MM.1S (cell line): ENCODE results near the gene DCXR.

Experiments
- DNase-seq: peaks from one replicate; pipeline ENCODE4 v3.0.0-alpha.2; 2015
- H2AFZ ChIP-seq: fragments of 300-600 bp; sonication (generic); 2 replicates; pipeline ENCODE4 v1.6.0; 2016; ENCODE audit warnings: antibody characterized with exemption, low read length
- H3F3A ChIP-seq: fragments of 300-600 bp; sonication (generic); 2 replicates; pipeline ENCODE4 v1.6.1; 2016; ENCODE audit warnings: mild to moderate bottlenecking, antibody characterized with exemption, low read length, moderate library complexity, mixed read lengths; ENCODE audit not compliant: insufficient read depth
- H3K27ac ChIP-seq: fragments of 300-600 bp; sonication (generic); 2 replicates; pipeline ENCODE4 v1.5.1; 2016; ENCODE audit warnings: mild to moderate bottlenecking, low read length
- H3K27me3 ChIP-seq: fragments of 300-600 bp; sonication (generic); replicated peaks from 2 replicates; pipeline ENCODE4 v1.6.0; 2016; ENCODE audit warnings: low read length; ENCODE audit not compliant: insufficient read depth
- H3K36me3 ChIP-seq: fragments of 300-600 bp; sonication (generic); replicated peaks from 2 replicates; pipeline ENCODE4 v1.6.1; 2016; ENCODE audit warnings: mild to moderate bottlenecking, low read length, mixed read lengths; ENCODE audit not compliant: insufficient read depth
- H3K4me1 ChIP-seq: fragments of 300-600 bp; sonication (generic); 2 replicates; pipeline ENCODE4 v1.6.1; 2016; ENCODE audit warnings: low read length, mixed read lengths
- H3K4me2 ChIP-seq: fragments of 300-600 bp; sonication (generic); 2 replicates; pipeline ENCODE4 v1.6.0; 2016; ENCODE audit warnings: low read depth, low read length
- H3K4me3 ChIP-seq: fragments of 300-600 bp; sonication (generic); 2 replicates; pipeline ENCODE4 v1.5.1; 2016; ENCODE audit warnings: low read length, mixed read lengths
- H3K79me2 ChIP-seq: fragments of 300-600 bp; sonication (generic); 2 replicates; pipeline ENCODE4 v1.6.1; 2016; ENCODE audit warnings: mixed run types, low read length, mixed read lengths
- H3K9ac ChIP-seq: fragments of 300-600 bp; sonication (generic); 2 replicates; pipeline ENCODE4 v1.6.1; 2016; ENCODE audit warnings: low read length, mixed read lengths
- H3K9me2 ChIP-seq: fragments of 300-600 bp; sonication (generic); replicated peaks from 2 replicates; pipeline ENCODE4 v1.6.1; 2016; ENCODE audit warnings: mild to moderate bottlenecking, low read length, mixed read lengths; ENCODE audit not compliant: insufficient read depth
- H3K9me3 ChIP-seq: fragments of 300-600 bp; sonication (generic); replicated peaks from 2 replicates; pipeline ENCODE4 v1.6.1; 2016; ENCODE audit warnings: mild to moderate bottlenecking, low read length, mixed read lengths; ENCODE audit not compliant: insufficient read depth
- H4K20me1 ChIP-seq: fragments of 300-600 bp; sonication (generic); 2 replicates; pipeline ENCODE4 v1.6.1; 2016; ENCODE audit warnings: mild to moderate bottlenecking, low read length, moderate library complexity, mixed read lengths; ENCODE audit not compliant: insufficient read depth
- EZH2 ChIP-seq: fragments of 300-600 bp; sonication (generic); optimal IDR thresholded peaks from 2 replicates; pipeline ENCODE3; 2017; ENCODE audit warnings: low read depth, mild to moderate bottlenecking, antibody characterized with exemption, low read length, mixed read lengths
- EZH2phosphoT487 ChIP-seq: fragments of 300-600 bp; sonication (generic); IDR thresholded peaks from 2 replicates; pipeline ENCODE4 v1.6.1; 2018; ENCODE audit warnings: antibody characterized with exemption, low read length
- TF ChIP-seq, protein P1 (sequence below): fragments of 300-600 bp; sonication (generic); IDR thresholded peaks from 2 replicates; pipeline ENCODE4 v1.5.1; 2016; ENCODE audit warnings: antibody characterized with exemption, low read length, mixed read lengths

Gene DCXR

DNA sequence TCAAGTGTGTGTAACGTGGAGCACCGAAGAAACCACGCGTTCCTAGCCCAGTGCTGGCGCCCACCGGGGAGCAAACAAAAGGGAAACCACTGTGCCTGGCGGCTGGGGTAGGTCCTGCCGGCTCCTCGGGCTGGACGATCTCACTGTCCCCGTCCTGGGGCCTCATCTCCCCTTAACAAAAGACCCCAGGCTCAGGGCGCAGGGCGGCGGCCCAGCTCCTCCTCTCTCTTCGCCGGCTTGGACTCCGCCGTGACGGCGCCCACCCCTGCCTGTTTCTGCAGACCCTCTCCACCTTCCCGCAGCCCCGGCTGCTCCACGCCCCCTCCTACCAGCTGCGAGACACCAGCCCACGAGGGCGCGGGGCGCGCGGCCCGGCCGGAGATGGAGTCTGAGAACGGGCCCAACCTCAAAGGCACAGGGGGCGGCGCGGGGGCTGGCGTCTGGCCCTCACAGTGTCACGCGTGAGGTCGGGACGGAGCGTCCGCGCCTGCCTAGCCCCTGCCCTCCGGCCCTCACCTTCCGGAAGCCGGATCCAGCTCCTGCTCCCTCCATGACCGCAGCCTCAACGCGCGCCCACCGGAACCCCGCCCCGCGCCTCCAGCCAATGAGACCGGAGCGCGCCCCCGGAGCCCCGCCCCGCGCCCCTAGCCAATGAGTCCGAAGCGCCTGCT, 15.1 kb downstream of the DCXR start, which contains the start of gene CENPX:
Gene CENPX (minus strand): TSS at position 569 of the 671 bp plus-strand sequence. CDS start 17 bp downstream, at position 552.
- DNase-seq: no peak
- Histone ChIP-seq H3K79me2 (peaks cover 39% of the 10 kb centered on the region), H3K27me3 (no peaks in the 10 kb centered on the region), H3K9ac (peak within 1 kb of the TSS; percentile 92), H3K4me1 (peaks cover 9% of the 10 kb centered on the region), H3K9me2 (no peaks in the 10 kb centered on the region), H3F3A (peaks cover 13% of the 10 kb centered on the region), H3K36me3 (no peaks in the 10 kb centered on the region), H3K4me2 (peak within 1 kb of the TSS; percentile 98), H3K4me3 (peak within 1 kb of the TSS; percentile 100), H4K20me1 (no peaks in the 10 kb centered on the region), H3K27ac (peak within 1 kb of the TSS; percentile 27; the same call in 1 of the 2 replicates), H2AFZ (peak within 1 kb of the TSS; percentile 93), H3K9me3 (no peaks in the 10 kb centered on the region)
- TF ChIP-seq EZH2phosphoT487: no peak
- no peak for TF ChIP-seq EZH2
- TF ChIP-seq, protein P1, sequence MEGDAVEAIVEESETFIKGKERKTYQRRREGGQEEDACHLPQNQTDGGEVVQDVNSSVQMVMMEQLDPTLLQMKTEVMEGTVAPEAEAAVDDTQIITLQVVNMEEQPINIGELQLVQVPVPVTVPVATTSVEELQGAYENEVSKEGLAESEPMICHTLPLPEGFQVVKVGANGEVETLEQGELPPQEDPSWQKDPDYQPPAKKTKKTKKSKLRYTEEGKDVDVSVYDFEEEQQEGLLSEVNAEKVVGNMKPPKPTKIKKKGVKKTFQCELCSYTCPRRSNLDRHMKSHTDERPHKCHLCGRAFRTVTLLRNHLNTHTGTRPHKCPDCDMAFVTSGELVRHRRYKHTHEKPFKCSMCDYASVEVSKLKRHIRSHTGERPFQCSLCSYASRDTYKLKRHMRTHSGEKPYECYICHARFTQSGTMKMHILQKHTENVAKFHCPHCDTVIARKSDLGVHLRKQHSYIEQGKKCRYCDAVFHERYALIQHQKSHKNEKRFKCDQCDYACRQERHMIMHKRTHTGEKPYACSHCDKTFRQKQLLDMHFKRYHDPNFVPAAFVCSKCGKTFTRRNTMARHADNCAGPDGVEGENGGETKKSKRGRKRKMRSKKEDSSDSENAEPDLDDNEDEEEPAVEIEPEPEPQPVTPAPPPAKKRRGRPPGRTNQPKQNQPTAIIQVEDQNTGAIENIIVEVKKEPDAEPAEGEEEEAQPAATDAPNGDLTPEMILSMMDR: no peak

GRCh38 chr17:82021900-82022309, 15.6 kb downstream of the DCXR start:
- DNase-seq: no peak
- Histone ChIP-seq H3K4me2 (peak overlapping the region; percentile 98), H3K9ac (peak overlapping the region; percentile 92), H3K9me2 (no peaks in the 10 kb centered on the region), H2AFZ (peak overlapping the region; percentile 93; the same call in 1 of the 2 replicates), H3K9me3 (no peaks in the 10 kb centered on the region), H4K20me1 (no peaks in the 10 kb centered on the region), H3K27me3 (no peaks in the 10 kb centered on the region), H3K4me3 (peak overlapping the region; percentile 100), H3K4me1 (peaks cover 9% of the 10 kb centered on the region), H3K36me3 (no peaks in the 10 kb centered on the region), H3K79me2 (peaks cover 39% of the 10 kb centered on the region), H3K27ac (peak overlapping the region; percentile 4; the same call in 1 of the 2 replicates), H3F3A (peaks cover 13% of the 10 kb centered on the region)
- TF ChIP-seq, protein P1: no peak
- TF ChIP-seq EZH2 (no peak), EZH2phosphoT487 (no peak)

DNA sequence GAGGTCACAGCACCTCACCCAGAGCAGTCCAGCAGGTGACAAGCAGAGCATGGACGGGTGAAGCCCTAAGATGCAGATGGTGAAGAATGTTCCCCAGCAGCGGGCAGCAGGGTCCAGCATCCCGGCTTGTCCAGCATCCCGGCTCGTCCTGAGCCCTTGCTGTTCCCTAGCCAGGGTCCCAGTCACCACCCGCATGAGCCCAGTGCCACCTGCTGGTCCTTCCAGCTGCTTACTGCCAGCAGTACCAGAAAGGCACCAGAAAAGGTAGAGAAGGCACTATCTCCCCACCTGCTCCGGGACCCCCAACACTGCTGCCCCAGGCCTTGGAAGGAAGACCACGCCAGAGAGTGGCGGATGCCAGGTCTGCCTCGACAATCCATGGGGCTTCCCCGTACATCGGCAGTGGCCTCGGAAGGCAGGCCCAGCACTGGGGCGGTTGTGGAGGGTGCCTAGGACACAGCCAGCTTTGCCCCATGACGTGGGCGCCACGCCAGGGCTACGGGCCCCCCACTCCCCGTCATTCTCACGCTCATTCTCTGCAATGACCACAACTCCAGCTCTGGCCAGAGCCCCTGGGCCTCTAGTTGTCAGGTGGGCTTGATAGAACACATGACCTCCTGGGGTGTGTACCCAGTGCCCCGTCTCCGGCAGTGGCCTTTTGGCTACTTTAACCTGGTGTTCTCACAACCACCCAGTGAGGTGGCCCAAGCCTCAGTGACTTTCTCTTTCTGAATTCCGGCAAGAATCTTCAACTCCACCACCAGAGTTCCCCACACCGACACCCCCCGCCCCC, 16.2 kb downstream of the DCXR start:
- TF ChIP-seq, protein P1: peak; percentile 72
- no peak for TF ChIP-seq EZH2
- H3K4me2 ChIP-seq: peak overlapping the region; percentile 98
- H3K9ac ChIP-seq: peak overlapping the region; percentile 92; the same call in 1 of the 2 replicates
- H3K36me3 ChIP-seq: no peaks in the 10 kb centered on the region
- peaks cover 9% of the 10 kb centered on the region for H3K4me1 ChIP-seq
- no peaks in the 10 kb centered on the region for H3K9me3 ChIP-seq
- H4K20me1 ChIP-seq: no peaks in the 10 kb centered on the region
- peaks cover 13% of the 10 kb centered on the region for H3F3A ChIP-seq
- peak; percentile 54 for DNase-seq
- H3K27me3 ChIP-seq: no peaks in the 10 kb centered on the region
- H3K4me3 ChIP-seq: peak overlapping the region; percentile 100
- no peak overlapping the region for H2AFZ ChIP-seq
- H3K9me2 ChIP-seq: no peaks in the 10 kb centered on the region
- peaks cover 39% of the 10 kb centered on the region for H3K79me2 ChIP-seq
- peak overlapping the region; percentile 4; the same call in 1 of the 2 replicates for H3K27ac ChIP-seq
